ENCODE measurements around the gene MED15.

MED15 gene

DNA sequence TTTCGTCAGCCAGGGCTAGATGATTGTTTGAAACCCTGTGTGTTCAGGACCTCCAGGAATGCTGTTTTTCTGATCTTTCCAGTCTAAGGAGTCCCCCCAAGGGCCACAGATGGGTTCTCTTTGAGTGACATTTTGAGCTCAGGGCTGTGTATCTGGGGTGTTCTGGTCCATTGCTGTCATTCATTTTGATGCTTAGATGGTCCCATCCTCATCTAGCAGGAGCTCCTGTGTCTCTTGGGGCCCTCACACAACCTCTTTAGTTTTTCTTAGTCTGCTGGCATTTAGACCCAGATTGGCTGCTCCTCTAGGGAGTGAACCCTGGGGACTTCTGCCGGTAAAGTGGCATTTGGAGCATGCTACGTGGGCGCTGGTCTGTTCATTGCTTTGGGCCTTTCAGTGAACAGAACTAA, 39.1 kb downstream of the MED15 start:
- H3K9me3 ChIP-seq (ENCODE audit: control insufficient read depth, low read length), result no peaks in the 10 kb centered on the region
- H3K4me3 ChIP-seq (ENCODE audit: extremely low read depth, insufficient read depth, low read length, poor library complexity, severe bottlenecking), result no peak overlapping the region
- peaks cover 36% of the 10 kb centered on the region for H3K4me1 ChIP-seq (ENCODE audit: control insufficient read depth, insufficient read depth, low read length, poor library complexity, severe bottlenecking)
- WGBS, 2 experiments (ENCODE audit: insufficient coverage in 2 of 2), result 96 to 100% methylated on average over 1 to 3 of the region's 4 CpGs
- H3K27ac ChIP-seq (ENCODE audit: low read depth, low read length, severe bottlenecking), result no peak overlapping the region
- peaks cover 66% of the 10 kb centered on the region for H3K36me3 ChIP-seq (ENCODE audit: control insufficient read depth, insufficient read depth, low read length)

DNA sequence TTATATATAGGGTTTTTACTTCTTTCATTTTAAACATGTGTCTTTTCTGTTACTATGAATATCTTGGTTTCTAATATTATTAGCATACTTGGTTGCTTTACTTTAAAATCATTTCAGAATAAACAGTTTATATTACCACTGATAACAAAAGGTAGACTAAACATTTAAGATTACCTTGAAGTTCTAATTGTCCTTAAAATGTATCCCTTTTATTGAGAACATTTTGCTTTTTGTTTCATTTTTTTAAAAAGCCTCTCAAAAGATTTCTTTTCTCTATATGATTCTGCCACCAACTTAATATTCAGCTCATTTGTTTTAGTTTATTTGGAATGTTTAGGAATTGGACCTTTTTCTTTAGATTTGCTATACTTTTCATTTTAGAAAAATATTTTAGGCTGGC, 39.6 kb downstream of the MED15 start:
- no peak overlapping the region for H3K4me3 ChIP-seq (ENCODE audit: extremely low read depth, insufficient read depth, low read length, poor library complexity, severe bottlenecking)
- H3K27ac ChIP-seq (ENCODE audit: low read depth, low read length, severe bottlenecking), result no peak overlapping the region
- no peaks in the 10 kb centered on the region for H3K9me3 ChIP-seq (ENCODE audit: control insufficient read depth, low read length)
- H3K36me3 ChIP-seq (ENCODE audit: control insufficient read depth, insufficient read depth, low read length), result peaks cover 67% of the 10 kb centered on the region
- H3K4me1 ChIP-seq (ENCODE audit: control insufficient read depth, insufficient read depth, low read length, poor library complexity, severe bottlenecking), result peaks cover 36% of the 10 kb centered on the region

DNA sequence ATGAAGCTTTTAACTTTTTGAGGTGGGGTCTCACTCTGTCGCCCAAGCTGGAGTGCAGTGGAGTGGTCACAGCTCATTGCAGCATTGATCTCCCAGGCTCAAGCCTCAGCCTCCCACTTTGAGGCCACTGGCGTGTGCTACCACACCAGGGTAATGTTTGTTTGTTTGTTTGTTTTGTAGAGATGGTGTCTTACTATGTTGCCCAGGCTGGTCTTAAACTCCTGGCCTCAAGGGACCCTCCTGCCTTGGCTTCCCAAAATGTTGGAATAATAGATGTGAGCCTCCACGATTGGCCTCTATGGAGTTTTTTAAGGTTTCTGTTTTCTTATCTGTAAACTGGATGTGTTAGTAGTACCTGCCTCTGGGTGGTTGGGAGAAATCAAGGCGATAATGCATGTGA, 41.4 kb downstream of the MED15 start:
- Histone ChIP-seq H3K27ac (ENCODE audit: low read depth, low read length, severe bottlenecking) (peak overlapping the region; percentile 10), H3K4me1 (ENCODE audit: control insufficient read depth, insufficient read depth, low read length, poor library complexity, severe bottlenecking) (peaks cover 40% of the 10 kb centered on the region), H3K4me3 (ENCODE audit: extremely low read depth, insufficient read depth, low read length, poor library complexity, severe bottlenecking) (no peak overlapping the region), H3K36me3 (ENCODE audit: control insufficient read depth, insufficient read depth, low read length) (peaks cover 69% of the 10 kb centered on the region), H3K9me3 (ENCODE audit: control insufficient read depth, low read length) (no peaks in the 10 kb centered on the region)
- 91 to 93% methylated on average over 2 to 3 of the region's 4 CpGs for whole genome bisulfite sequencing, 2 experiments (ENCODE audit: insufficient coverage in 2 of 2)

DNA sequence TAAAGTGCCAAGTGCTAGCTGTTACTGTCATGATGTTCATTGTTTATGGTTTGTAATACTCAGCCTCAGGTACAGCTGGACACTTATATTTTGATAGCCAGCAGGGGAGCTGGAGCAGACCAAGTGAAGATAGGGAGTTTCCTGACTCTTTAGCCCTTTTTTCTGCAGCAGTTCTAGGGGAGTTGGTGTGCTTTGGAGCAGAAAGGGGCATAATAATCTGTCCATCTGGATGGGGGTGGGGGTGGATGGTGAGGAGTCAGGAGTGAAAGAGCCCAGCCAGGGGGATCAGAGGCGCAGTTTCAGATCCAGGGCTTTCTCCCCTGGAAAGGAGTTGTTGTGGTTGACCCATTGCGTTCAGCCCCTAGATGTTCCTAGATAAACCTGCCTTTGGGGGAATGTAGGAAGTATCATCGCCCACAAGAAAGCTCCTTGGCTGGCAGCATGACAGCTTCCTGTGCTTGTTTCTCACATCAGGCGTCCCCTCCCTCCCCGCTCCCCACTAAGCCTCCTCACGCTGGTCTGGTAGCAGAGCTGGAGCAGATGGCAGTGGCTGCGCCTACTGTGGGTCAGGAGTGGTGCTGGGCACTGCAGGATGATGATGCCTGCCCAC, 41.9 kb downstream of the MED15 start:
- WGBS, 2 experiments (ENCODE audit: insufficient coverage in 2 of 2), result 88 to 100% methylated on average over 5 to 6 of the region's 7 CpGs
- H3K27ac ChIP-seq (ENCODE audit: low read depth, low read length, severe bottlenecking), result peak overlapping the region; percentile 24

DNA sequence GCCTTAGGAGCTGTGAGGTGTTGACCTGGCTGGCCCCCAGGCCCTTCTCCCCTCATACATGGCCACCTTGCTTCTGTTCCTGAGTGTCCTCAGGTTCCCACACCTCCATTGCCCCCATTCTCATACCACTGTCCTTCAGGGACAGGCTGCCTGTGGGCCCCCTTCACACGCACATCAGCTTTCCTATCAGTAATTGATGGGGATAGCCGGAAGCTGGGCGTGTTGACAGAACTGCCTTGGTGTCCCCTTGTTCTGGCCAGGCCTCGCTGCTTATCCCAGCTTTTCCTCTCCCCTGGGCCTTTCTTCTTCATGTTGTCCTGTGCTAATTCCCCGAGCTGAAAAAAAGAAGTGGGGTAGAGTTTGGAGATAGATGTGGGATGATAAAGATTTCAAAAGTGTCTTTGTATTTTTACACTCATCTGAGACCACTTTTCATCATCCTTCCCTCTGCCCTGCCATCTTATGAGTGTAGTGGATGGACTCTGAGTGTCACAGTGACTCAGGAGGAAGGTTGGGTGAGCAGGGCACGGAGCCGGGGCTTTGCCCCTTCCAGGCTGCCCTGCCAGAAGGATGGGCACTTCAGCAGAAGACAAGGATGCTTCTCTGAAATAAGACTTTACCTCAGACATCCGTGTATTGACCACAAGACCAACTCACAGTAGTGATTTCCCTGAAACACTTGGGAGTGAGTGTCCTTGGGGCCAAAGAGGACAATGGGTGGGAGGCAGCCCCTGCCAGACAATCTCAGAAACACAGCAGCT, 42.8 kb downstream of the MED15 start:
- 88 to 96% methylated on average over 3 to 5 of the region's 8 CpGs for WGBS, 2 experiments (ENCODE audit: insufficient coverage in 2 of 2)
- Histone ChIP-seq H3K4me1 (ENCODE audit: control insufficient read depth, insufficient read depth, low read length, poor library complexity, severe bottlenecking) (peaks cover 40% of the 10 kb centered on the region), H3K4me3 (ENCODE audit: extremely low read depth, insufficient read depth, low read length, poor library complexity, severe bottlenecking) (no peak overlapping the region), H3K9me3 (ENCODE audit: control insufficient read depth, low read length) (no peaks in the 10 kb centered on the region), H3K27ac (ENCODE audit: low read depth, low read length, severe bottlenecking) (peak overlapping the region; percentile 84), H3K36me3 (ENCODE audit: control insufficient read depth, insufficient read depth, low read length) (peaks cover 70% of the 10 kb centered on the region)

More for the DNA sequence above, 41.9 kb downstream of the MED15 start:
- Histone ChIP-seq H3K36me3 (ENCODE audit: control insufficient read depth, insufficient read depth, low read length) (peaks cover 69% of the 10 kb centered on the region), H3K4me1 (ENCODE audit: control insufficient read depth, insufficient read depth, low read length, poor library complexity, severe bottlenecking) (peaks cover 40% of the 10 kb centered on the region), H3K4me3 (ENCODE audit: extremely low read depth, insufficient read depth, low read length, poor library complexity, severe bottlenecking) (no peak overlapping the region), H3K9me3 (ENCODE audit: control insufficient read depth, low read length) (no peaks in the 10 kb centered on the region)

DNA sequence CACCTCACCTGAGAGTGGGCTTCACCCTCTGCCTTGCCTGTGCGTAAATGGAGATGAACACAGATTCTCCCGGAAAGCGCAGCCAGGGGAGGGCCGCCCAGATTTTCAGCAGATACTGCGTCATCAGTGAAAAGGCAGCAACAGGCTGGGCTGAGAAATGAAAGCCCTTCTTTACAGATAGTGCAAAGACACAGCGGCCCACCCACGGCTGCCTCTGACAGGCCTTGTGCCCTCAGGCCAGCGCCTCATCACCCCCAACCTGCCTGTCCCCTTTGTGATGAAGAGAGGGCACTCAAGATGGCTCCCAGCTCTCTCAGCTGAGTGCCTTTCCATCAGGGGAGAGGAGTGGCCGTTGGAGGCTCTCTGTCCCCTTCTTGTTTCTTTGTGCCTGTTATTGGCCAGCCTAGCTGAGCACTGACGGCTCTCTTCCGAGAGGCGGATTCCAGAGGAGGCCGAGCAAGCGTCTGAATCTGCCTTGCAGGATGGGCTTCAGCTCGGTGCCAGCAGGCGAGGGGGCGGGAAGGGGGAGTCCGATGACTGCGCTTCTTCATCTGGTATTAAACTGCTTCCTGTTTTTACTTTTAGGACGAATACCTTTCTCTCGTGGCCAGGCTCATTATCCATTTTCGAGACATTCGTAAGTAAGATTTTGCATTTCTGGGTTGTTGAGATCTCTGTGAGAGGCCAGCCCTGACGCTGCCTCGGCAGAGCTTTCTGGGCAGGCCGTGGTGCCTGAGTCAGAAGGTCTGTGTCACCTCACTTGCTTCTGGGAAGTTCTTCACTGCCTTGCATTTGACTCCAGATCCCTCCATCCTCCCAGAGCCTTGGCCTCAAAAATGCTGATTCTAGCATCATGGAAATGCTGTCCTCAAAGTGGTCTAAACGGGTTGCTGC, 43.7 kb downstream of the MED15 start:
- H3K9me3 ChIP-seq (ENCODE audit: control insufficient read depth, low read length), result no peaks in the 10 kb centered on the region
- H3K36me3 ChIP-seq (ENCODE audit: control insufficient read depth, insufficient read depth, low read length), result peaks cover 71% of the 10 kb centered on the region
- H3K27ac ChIP-seq (ENCODE audit: low read depth, low read length, severe bottlenecking), result peak overlapping the region; percentile 84
- no peak overlapping the region for H3K4me3 ChIP-seq (ENCODE audit: extremely low read depth, insufficient read depth, low read length, poor library complexity, severe bottlenecking)
- 75 to 82% methylated on average over 25 to 27 of the region's 27 CpGs for WGBS, 2 experiments (ENCODE audit: insufficient coverage in 2 of 2)
- peaks cover 35% of the 10 kb centered on the region for H3K4me1 ChIP-seq (ENCODE audit: control insufficient read depth, insufficient read depth, low read length, poor library complexity, severe bottlenecking)

DNA sequence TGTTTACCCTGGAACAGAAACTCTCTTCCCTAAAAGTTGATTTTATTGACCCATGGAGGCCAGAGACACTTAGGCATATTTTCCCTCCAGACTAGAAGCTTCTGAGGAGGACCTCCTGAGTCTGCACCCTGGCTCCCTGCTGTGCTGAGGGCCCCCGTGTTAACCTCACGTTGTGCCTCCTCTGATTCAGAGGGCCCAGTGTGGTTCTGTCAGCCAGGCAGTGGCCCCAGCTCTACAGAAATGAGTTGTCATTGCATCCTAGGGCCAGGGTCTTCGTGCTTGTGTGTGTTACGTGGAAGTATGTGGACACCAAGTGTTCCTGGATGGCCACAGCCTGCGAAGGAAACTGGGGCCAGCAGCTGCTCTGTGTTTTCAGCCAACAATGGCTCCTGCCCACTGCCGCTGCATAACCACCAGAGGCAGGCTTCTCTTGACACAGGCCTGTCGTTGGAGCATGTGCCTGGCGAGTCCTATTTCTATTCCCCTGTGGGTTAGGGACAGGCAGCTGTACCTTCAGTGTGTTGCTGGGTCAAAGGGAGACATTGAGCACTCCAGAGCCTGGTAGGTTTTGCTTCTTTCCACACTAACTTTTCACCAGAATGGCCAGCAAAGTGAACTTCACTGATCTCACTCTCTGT, 44.5 kb downstream of the MED15 start:
- H3K9me3 ChIP-seq (ENCODE audit: control insufficient read depth, low read length), result no peaks in the 10 kb centered on the region
- no peak overlapping the region for H3K4me3 ChIP-seq (ENCODE audit: extremely low read depth, insufficient read depth, low read length, poor library complexity, severe bottlenecking)
- H3K27ac ChIP-seq (ENCODE audit: low read depth, low read length, severe bottlenecking), result peak overlapping the region; percentile 84
- WGBS, 2 experiments (ENCODE audit: insufficient coverage in 2 of 2), result 89 to 92% methylated on average over 7 to 8 of the region's 8 CpGs
- H3K4me1 ChIP-seq (ENCODE audit: control insufficient read depth, insufficient read depth, low read length, poor library complexity, severe bottlenecking), result peaks cover 37% of the 10 kb centered on the region
- peaks cover 72% of the 10 kb centered on the region for H3K36me3 ChIP-seq (ENCODE audit: control insufficient read depth, insufficient read depth, low read length)

DNA sequence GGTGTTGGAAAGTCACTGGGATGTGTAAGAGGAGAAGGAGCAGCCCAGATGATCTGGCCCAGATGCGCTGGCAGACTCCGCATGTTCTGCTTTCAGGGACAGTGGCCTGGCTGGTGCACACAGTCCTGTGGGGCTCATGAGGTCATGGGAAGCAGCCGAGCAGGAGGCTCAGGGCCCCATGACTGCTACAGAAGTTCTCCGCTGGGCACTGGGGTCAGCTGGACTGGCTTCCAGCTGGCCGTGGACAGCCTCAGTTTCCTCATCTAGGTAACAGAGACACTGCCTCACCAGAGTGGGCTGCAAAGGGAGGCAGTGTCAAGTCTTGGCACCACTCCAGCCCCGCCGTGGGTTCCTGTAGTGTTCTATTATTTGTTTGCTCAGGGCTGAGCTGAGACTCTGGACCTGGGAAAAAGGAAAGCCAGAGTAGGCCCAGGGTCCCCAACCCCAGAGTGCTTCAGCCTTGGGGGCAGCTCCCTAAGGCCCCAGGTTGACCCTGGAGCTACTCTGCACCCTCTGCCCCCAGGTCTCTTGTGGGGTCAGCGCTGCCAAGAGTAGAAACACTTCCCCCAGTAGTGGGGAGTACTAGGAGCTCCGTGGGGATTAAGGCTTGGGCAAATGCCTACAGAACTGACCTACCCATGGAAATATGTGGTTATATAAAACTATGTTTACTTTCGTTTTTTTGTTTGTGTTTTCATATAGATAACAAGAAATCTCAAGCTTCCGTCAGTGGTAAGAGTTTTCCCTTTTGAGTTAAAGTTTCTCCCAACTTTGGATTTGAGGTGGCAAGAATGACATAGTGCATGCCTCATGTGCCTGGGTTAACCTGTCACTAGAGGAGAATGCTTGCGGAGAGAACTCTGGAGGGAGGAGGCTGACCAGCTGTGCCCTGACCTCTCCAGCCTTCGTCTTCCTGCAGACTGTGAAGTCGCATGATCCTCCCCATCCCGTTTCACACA, 45.3 kb downstream of the MED15 start:
- Histone ChIP-seq H3K9me3 (ENCODE audit: control insufficient read depth, low read length) (no peaks in the 10 kb centered on the region), H3K4me3 (ENCODE audit: extremely low read depth, insufficient read depth, low read length, poor library complexity, severe bottlenecking) (no peak overlapping the region), H3K27ac (ENCODE audit: low read depth, low read length, severe bottlenecking) (no peak overlapping the region), H3K36me3 (ENCODE audit: control insufficient read depth, insufficient read depth, low read length) (peaks cover 78% of the 10 kb centered on the region), H3K4me1 (ENCODE audit: control insufficient read depth, insufficient read depth, low read length, poor library complexity, severe bottlenecking) (peaks cover 41% of the 10 kb centered on the region)
- WGBS, 2 experiments (ENCODE audit: insufficient coverage in 2 of 2), result 96 to 97% methylated on average over 7 to 8 of the region's 15 CpGs

DNA sequence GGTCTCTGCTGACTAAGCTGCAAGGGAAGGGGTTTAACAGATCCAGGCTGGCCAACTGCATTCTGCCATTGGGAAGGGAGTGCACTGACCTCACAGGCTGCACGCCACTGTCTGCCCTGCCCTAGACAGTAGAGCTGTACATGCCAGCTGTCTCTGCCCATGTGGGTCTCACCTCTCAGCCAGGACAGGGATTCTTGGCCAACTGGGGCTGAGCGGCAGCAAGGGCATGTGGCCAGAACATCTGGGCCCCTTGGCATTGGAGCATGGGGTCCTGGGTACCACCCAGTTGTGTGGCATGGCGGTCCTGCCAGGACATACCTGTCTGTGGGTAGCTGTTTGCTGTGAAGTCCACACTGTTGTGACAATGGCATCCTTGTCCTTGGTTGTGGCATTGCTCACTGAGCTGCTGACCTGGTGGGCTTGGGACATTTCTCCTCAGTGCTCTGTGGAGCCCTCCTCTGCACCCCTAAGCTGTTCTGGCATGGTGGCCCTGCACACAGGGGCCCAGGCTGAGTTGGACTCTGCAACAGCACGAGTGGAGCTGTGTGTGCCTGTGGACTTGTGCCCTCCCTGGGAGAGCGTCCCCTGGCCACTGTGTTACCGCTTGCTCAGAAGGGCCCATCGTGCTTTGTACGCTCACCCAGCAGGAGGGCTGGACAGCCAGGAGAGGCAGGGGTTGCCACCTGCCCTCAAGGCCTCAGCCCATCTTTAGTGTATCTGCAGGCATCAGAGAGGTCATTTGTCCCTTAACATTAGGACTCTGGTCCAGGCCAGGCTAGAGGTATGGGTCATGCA, 46.7 kb downstream of the MED15 start:
- Histone ChIP-seq H3K36me3 (ENCODE audit: control insufficient read depth, insufficient read depth, low read length) (peaks cover 91% of the 10 kb centered on the region), H3K27ac (ENCODE audit: low read depth, low read length, severe bottlenecking) (no peak overlapping the region), H3K4me1 (ENCODE audit: control insufficient read depth, insufficient read depth, low read length, poor library complexity, severe bottlenecking) (peaks cover 35% of the 10 kb centered on the region), H3K9me3 (ENCODE audit: control insufficient read depth, low read length) (peaks cover 7% of the 10 kb centered on the region), H3K4me3 (ENCODE audit: extremely low read depth, insufficient read depth, low read length, poor library complexity, severe bottlenecking) (no peak overlapping the region)
- 95 to 96% methylated on average over 8 of the region's 8 CpGs for WGBS, 2 experiments (ENCODE audit: insufficient coverage in 2 of 2)
